IPS-11a (cell line): Measurements from ENCODE around the gene PHKB.
"Not testable (repeated sequence)": the region's sequence is repeated elsewhere in the genome, so short reads cannot be mapped to it uniquely, and the experiment has no call there.

Source experiments
- H3K4me3 ChIP-seq: one replicate; pipeline ENCODE4 v1.5.1; 2013; ENCODE audit warnings: low read depth, low read length, control low read depth

PHKB gene

DNA sequence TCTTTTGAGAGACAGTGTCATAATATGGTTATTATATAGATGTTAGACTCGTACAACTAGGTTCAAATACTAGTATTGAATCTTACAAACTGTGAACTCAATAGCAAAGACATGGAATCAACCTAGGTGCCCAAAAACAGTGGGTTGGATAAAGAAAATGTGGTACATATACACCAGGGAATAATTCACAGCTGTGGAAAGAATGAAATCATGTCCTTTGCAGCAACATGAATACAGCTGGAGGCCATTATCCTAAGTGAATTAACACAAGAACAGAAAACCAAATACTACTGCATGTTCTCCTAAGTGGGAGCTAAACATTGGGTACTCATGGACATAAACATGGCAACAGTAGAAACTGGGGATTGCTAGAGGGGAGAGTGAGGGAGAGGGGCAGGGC is 8.1 kb downstream of the PHKB start:
- no peak overlapping the region for H3K4me3 ChIP-seq

DNA sequence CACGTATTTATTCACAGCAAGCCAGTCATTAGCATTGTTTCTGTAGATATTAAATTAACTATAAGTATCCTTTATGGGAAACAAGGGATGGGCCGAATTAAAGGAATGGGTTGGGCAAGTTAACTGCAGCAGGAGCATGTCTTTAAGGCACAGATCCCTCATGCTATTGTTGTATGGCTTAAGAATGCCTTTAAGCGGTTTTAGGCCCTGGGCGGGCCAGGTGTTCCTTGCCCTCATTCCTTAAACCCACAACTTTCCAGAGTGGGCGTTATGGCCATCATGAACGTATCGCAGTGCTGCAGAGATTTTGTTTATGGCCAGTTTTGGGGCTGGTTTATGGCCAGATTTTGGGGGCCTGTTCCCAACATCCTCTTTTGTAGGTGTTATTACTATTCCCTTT is 9.1 kb downstream of the PHKB start:
- no peak overlapping the region for H3K4me3 ChIP-seq

DNA sequence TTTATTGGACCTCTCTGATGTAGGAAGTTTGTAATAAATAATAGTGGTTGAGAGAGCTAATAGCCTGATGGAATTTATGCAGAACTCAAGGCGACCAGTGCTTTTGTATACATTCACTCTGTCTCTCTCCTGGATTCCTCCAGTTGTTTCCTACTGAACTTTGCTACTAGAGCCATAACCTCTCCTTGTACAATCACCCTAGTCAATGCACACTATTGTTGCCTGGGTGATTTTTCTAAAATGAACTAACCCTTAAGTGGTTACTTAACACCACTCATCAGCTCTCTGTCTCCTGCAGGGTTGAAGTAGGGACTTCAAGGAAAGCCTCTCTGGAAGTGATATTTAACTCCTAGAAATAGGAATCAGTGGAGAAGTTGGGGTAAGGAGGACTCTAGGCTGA is 9.7 kb downstream of the PHKB start:
- no peak overlapping the region for H3K4me3 ChIP-seq

DNA sequence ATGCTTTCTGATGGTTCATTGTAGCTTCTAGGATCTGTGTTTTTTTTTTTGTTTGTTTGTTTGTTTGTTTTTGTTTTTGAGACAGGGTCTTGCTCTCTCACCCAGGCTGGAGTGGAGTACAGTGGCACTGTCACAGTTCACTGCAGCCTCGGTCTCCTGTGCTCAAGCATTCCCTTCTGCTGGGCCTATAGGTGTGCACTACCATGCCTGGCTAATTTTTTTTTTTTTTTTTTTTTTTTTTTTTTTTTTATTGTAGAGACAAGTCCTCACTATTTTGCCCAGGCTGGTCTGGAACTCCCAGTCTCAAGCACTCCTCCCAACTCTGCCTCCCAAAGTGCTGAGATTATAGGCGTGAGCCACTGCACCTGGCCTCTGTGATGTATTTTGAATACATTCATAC is 11.9 kb downstream of the PHKB start:
- H3K4me3 ChIP-seq = not testable (repeated sequence)

DNA sequence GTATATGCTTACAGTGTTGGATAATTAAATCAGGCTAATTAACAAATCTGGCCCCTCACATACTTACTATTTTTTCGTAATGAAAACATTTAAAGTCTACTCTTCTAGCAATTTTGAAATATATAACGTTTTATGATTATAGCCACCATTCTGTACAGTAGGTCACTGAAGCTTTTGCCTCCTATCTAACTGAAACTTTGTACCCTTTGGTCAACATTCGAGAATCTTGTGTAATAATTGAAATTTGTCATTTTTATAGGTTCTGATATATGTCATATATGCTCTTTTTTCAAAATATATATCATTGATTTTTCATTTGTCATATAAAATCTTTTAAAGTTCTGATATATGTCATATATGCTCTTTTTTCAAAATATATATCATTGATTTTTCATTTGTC is 12.7 kb downstream of the PHKB start:
- H3K4me3 ChIP-seq = no peak overlapping the region

DNA sequence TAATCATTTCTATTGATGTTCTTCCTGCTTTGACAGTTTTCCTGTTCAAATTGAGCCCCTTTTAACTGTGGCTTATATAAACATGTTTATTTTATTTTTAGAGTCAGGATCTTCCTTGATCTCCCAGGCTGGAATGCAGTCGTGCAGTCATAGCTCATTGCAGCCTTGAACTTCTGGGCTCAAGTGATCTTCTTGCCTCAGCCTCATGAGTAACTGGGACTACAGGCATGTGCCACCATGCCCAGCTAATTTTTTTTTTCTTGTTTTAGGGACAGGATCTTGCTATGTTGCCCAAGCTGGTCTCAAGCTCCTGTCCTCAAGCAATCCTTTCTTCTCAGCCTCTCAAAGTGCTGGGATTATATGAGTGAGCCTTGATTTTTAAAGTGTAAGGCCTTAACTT is 14.7 kb downstream of the PHKB start:
- H3K4me3 ChIP-seq = no peak overlapping the region

DNA sequence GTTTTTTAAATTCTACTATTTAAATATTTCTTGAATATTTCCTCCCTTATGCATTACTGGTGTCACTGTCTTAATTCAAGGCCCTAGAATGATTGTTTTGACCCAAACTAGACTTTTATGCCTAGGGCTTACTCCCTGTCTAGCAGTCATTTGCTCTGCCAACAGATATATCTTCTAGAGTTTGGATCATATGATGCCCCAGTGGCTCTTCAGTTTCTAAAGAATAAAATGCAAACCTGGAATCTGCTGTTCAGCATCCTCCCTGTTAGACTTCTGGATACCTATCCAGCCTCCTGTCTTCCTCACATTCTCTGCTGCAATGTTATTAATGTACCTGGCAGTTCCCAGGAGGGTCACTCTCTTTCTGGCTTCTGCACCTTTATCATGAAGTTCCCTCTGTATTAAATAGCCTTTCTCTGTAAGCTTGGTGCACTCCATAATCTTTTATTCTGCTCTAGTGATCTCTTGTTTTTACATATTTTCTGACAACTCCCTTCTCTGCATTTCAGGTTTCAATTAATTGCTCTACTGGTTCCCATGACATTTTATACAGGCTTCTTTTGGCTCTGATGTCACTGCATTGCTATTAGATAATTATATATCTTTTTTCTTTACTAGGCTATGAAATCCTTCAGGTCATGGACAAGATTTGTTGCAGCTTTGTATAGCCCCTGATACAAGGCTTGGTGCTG is 15.7 kb downstream of the PHKB start:
- no peak overlapping the region for H3K4me3 ChIP-seq

DNA sequence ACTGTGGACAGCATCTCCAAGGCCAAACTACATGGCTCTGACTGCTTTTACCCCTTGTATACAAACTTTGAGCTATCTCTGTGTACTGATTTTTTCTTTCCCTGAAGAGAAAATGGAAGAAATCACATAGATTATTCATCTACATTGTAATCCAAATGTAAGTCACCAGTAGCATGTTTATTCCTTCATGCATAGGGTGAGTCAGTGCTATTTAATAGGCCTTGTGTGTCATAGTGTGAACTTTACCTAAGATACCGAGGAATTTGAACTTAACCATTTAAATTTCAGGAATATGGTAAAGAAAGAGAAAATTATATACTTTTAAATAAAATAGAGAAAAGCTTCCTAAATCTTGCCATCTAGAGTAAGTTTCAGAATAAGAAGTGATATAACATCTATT is 16.5 kb downstream of the PHKB start:
- H3K4me3 ChIP-seq = no peak overlapping the region

DNA sequence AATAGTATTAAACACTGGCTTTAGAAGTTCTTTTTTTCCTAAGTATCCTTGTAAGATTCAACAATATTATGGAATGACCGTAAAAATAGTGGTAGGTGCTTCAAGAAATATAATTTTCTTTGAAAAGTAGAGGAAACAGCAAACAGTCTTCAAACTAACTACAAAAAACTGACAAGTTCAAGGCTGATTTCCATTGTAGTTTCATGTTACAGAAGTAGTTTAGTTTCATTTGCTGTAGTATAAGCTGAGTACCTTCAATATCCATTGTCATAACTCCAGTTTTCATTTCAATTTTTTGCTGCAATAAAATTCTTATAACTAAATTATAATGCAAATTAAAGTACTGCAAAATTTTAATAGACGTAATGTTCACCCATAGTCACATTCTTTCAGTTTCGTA is 19.3 kb downstream of the PHKB start:
- no peak overlapping the region for H3K4me3 ChIP-seq

DNA sequence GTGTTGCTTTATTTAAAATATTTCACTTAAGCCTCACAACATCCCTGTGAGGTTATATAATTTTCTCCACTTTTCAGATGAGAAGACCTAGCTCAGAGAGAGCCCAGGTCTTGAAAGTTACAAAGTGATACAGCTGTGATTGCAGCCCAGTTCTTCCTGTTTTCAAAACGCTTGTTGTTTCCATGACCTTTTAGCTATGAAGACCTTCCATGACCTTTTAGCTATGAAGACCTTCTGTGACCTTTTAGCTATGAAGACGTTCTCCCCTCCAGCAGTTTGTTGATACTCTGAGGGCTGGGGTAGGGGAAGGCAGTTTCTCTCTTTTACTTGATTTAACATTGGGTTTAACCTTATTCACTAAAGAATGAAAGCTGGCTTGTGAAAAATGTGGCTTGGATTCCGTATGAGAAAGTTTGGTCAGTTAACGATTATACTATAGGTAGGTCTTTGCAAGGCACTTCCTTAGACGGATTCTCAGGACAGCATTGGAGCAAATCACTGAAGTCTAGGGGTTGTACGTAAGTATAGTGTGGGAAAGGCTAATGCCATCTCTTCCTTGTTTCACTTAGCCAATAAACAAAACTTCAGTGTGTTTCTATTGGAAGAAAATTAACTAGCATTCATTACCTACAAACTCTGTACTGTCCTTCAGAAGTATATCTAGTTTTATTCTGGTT is 20.7 kb downstream of the PHKB start:
- H3K4me3 ChIP-seq = no peak overlapping the region

DNA sequence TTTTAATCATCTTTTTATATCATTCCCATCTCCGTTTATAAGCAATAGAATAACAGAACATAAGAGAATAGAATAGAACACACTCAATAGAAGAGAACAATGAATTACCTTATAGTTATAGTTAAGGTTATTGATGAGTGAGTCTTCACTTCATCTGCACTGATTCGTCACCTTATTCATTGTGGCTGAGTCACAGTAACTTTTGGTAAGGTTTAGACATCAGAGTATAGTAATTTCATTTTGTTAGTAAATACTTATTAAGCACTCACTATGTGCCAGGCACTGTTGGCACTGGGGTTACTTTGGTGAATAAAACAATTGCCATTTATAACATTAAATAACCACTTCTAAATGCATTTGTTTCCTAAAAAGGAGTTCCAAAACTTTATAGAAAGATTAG is 22.5 kb downstream of the PHKB start:
- no peak overlapping the region for H3K4me3 ChIP-seq

DNA sequence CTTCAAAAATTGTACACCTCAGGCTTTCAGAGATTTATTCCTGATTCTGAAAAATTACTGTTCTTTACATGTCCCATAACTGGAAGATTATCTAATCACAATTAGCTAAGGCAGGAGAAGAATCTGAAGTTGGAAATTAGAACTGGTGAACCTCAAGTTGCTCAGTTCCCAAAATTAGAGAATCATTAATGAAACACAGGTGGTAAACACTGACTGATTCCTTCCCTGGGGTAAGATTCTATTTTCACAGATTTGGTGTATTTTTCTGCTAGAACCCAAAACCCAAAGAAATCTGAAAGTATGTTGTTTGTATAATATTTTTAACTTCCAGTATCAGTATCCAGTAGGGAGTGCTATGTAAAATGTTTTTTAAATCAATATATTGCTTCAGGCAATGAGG is 25.7 kb downstream of the PHKB start:
- no peak overlapping the region for H3K4me3 ChIP-seq

DNA sequence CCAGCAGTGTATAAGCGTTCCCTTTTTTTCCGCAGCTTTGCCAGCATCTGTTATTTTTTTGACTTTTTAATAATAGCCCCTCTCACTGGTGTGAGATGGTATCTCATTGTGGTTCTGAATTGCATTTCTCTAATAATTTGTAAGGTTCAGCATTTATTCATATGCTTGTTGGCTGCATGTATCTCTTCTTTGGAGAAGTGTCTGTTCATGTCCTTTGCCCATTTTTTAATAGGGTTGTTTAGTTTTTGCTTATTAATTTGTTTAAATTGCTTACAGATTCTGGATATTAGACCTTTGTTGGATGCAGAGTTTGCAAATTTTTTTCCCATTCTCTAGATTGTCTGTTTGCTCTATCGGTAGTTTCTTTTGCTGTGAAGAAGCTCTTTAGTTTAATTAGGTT is 26.9 kb downstream of the PHKB start:
- no peak overlapping the region for H3K4me3 ChIP-seq

DNA sequence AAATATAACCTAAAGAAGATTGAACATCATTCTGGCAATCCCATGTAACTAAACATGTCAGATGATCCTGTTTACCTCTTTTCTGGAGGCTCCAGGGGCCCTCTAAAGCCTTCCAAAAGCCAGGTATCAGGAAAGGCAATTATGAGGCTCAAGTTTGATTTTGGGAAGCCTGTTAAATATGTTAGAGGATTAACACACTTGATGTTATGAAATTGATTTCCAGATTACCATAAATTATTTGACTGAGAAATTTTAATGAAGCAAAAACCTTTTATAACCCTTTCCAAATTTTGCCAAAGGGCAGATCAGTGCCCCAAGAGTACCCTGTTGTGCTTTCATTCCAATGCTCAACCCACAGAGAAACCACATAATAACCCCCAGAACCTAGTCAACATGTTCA is 29.3 kb downstream of the PHKB start:
- H3K4me3 ChIP-seq = no peak overlapping the region

DNA sequence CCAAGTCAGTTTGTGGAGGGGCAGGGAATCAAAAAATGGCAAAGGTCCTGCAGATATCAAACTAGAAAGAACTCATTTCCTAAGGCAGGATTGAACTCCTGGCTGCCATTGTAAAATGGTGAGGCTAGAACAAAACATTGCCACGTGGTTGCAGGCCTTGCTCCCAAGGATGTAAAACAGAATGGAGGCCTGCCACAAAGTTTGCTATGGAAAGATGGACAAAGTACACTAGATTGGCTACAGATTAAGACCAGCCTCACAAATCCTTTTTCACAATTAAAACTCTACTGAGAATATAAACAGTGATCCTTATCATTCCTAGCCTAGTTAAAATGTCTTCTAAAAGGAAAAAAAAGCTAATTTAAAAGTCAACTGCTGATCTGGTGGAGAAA is 30.9 kb downstream of the PHKB start:
- H3K4me3 ChIP-seq = no peak overlapping the region

DNA sequence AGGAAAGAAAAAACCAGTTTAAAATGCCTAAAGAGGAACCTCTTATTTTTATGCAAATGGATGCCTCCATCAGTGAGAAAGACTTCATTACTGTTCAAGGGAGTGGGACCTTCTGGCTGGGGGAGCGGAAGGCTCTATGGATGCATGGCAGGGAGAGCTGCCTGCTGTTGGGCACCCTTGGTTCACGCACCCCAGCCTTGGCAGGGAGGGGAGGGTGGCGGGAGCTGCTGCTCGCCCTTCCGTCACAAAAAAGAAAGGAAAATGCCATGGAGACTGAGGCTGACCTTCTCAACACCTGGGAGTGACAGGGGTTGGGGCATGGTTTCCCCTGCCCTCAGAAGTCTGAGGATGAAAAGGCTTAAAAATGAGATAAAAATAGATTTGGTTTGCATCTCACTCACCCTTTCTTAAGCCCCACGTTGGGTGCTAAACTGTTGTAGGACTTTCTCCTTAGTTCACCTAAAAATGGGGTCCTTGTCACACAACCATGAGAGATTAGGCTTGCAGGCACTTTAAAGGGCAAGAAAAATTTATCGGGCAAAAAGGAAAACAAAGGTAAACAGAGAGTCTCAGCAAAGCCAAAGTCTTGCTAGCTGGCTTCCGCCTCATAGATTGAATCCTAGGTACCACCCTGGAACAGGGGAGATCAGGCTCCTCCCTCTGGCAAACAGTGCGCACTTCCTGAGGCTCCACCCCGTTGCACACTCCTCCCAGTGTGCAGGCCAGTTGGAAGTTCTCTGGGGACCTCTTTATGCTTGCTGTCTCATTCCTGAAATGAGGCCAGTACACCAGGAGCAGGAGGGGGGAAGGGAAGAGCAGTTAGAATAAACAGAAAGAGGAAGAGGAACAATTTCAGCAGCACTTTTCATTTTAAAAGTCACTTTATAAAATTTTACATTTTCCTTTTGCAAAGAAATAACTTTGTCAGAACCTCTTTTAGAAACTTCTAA is 31.6 kb downstream of the PHKB start:
- no peak overlapping the region for H3K4me3 ChIP-seq

DNA sequence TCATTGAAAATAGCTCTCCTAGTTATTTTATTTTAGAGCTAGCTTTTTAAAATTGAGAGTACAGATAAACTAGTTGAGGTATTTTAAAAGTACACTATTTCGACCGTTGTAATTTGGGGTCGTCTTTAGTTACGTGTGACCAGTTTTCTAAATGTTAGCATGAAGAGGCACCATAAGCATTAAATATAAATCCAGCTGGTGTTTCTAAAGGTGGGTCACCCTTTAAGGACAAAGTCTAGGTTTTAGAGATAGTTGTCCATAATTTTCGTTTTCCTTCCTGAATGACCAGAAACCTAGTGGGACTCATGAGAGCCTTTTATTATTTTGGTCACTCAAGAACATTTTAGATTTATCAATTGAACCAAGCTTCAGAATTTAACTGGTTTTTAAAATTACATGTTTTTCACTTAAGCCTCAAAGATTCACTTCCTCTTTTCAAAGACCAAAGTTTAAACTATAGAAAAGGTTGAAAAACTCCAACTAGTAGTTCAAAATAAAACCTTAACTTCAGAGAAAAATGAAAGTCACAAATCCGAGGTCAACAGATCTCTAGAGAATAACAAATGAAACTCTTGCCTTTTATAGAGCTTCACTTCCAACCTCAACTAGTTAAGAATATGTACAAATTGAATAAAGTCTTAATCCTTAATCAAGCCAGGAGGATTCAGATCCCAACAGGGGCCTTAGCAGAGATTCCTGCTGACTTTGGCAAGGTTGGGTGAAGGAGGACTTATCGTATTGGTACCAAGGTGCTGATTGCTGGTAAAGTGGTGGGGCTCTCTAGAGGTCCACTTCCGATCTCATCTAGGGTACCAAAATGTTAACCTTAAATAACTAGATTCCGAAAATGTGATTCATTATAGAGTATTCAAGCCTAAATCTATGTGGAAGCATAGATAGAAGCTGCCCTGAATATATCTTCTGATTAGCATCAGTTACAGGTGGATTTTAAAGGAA is 32.5 kb downstream of the PHKB start:
- no peak overlapping the region for H3K4me3 ChIP-seq

DNA sequence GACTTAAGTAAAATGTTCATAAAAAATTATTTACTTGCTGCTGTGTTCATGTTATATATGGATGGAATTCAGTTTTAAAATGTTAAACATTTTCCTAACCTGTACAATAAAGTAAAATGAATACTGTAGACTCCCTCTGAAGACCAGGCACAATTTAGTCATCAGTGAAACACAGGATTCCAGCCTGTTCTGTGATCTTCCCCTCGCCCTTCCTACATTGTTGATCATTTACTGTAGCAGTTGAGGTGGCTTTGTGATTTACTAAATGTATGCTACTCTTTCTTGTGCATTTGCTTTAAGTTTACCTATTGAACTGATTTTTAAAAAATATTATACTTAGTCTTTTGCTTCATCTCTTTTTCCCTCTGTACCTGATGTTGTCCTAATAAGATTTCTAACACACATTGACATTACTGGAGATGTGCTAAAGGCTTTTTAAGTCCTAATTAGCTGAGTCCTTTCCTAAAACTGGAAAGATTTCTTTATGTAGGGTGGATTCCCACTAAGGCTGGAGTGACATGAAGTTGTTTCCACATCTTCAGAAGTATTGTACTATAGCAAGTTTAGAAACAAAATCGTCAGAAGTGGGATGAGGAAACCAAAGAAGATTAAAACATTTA is 38.1 kb downstream of the PHKB start:
- no peak overlapping the region for H3K4me3 ChIP-seq

DNA sequence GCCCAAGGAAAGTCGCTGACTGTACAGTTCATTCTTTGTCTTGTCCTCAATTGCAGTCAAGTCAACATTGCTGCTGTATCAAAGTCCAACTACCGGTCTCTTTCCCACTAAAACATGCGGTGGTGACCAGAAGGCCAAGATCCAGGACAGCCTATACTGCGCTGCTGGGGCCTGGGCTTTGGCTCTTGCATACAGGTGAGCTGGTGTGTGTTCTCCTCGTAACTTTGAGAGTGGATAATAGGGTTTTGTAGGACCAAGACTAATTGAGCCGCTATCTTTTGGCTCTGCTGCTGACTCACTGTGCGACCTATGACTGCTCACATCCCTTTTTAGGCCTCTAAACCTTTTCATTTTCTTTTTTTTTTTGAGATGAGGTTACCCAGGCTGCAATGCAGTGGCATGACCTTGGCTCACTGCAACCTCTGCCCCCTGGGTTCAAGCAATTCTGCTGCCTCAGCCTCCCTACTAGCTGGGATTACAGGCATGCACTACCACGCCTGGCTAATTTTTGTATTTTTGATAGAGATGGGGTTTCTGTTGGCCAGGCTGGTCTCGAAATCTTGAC is 38.7 kb downstream of the PHKB start:
- no peak overlapping the region for H3K4me3 ChIP-seq

DNA sequence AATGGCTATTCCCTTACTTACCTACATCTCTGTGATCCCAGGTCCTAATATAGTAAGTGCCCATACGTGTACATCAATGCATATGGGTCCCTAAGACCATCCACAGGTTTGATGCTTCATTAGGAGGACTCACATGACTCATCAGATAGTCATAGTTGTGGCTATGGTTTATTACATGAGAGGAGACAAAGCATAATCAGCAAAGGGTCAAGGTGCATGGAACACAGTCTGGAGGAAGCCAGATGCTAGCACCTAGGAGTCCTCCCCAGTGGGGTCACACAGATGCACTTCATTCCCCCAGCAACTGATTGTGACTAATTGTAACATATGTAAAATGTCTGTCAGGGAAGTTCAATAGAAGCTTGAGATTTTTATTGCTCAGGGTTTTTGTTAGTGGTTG is 42.8 kb downstream of the PHKB start:
- H3K4me3 ChIP-seq = no peak overlapping the region
